Measurements from ENCODE around the gene TSEN2.

The TSEN2 gene

GRCh38 chr3:12461097-12461649 lies 23.1 kb upstream of the TSEN2 start:
- no peak for TF ChIP-seq CTCF (IDR thresholded peaks at IDR 0.05; ENCODE audit: insufficient read depth, missing control alignments)
- FAIRE-seq (no peak), DNase-seq (ENCODE audit: insufficient read length, low spot score) (no peak)

GRCh38 chr3:12462159-12462947 lies 21.9 kb upstream of the TSEN2 start:
- FAIRE-seq, result no peak
- no peak for TF ChIP-seq CTCF (IDR thresholded peaks at IDR 0.05; ENCODE audit: insufficient read depth, missing control alignments)
- DNase-seq (ENCODE audit: insufficient read length, low spot score), result no peak

DNA sequence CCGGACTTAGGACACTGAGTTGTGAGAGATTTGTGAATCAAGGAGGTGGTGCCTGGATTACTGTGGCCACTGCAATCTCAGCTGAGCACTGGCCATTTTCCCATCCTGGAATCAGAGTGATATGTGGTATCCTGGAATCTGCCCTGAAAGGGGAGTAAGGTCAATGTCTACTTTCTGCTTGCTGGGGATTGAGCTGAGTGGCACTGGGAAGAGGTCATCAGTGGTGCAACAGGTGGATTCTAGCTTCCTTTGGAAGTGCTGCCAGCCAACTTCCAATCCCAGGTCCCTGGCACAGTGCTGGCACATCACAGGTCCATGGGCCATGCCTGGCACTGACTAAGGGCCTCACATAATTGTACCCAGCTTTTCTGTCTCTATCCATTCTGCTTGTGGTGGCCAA lies 20.6 kb upstream of the TSEN2 start:
- FAIRE-seq, result no peak
- DNase-seq (ENCODE audit: insufficient read length, low spot score), result no peak
- TF ChIP-seq CTCF (IDR thresholded peaks at IDR 0.05; ENCODE audit: insufficient read depth, missing control alignments), result no peak

GRCh38 chr3:12464181-12464580 lies 20.1 kb upstream of the TSEN2 start:
- FAIRE-seq (no peak), DNase-seq (ENCODE audit: insufficient read length, low spot score) (no peak)
- no peak for TF ChIP-seq CTCF (IDR thresholded peaks at IDR 0.05; ENCODE audit: insufficient read depth, missing control alignments)

DNA sequence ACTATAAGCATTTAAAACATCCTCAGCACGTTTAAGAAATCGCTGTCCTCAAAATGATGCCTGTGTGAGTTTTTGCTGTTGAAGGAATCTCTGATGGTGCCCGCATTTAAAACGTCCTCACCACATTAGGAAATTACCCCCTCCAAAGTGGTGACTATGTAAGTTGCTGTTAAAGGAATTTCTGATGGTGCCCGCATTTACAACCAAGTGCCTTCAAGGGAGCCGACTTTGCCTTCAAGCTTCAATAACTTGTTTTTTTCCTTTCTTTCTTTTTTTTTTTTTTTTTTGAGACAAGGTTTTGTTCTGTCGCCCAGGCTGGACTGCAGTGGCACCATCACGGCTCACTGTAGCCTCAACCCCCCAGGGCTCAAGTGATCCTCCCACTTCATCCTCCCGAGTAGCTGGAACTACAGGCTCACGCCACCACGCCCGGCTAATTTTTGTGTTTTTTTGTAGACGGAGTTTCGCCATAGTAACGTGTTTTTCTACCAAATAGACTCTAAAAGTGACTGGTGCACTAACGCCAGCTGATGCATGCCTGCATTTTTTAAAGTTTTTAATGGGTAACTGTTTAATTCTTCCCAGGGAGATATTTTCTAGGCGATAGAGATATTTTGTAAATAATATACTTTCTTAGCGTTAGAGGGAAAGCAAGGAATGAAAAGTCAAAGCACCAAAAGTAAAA lies 19.0 kb upstream of the TSEN2 start:
- FAIRE-seq (no peak), DNase-seq (ENCODE audit: insufficient read length, low spot score) (no peak)
- TF ChIP-seq CTCF (IDR thresholded peaks at IDR 0.05; ENCODE audit: insufficient read depth, missing control alignments), result no peak

GRCh38 chr3:12465836-12466225 lies 18.4 kb upstream of the TSEN2 start:
- DNase-seq (ENCODE audit: insufficient read length, low spot score) (no peak), FAIRE-seq (no peak)
- TF ChIP-seq CTCF (IDR thresholded peaks at IDR 0.05; ENCODE audit: insufficient read depth, missing control alignments), result no peak

DNA sequence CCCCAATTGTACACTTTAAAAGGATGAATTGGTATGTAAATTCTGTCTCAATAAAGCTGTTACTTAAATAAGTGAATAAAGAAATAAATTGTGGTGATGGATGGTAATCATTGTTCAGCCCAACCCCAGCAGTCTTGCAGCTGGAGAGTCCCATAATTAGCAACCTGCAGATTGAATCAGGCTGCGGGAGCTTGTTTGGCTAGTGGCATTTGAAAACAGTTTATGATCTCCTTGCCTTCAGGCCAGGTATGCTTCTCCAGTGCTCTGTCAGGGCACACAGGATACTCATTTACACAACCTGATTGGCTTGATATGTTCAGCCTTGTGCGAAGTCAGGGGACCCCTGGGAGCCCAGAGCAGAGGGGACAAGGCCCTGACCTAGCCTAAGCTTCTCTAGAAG lies 16.5 kb upstream of the TSEN2 start:
- FAIRE-seq, result no peak
- no peak for TF ChIP-seq CTCF (IDR thresholded peaks at IDR 0.05; ENCODE audit: insufficient read depth, missing control alignments)
- no peak for DNase-seq (ENCODE audit: insufficient read length, low spot score)
